H1 (cell line): ENCODE results near the gene KLK5. TPM values are rescaled to one million over a fixed set of nuclear protein-coding genes. Genes with fewer than 3 reads are reported as not detected.

Experiments
- BCL11A ChIP-seq, 2 experiments: IDR thresholded peaks; one replicate each; pipeline ENCODE4 v1.6.1; 2011; ENCODE audit warnings: low read depth in 2 of 2, low read length in 2 of 2, mild to moderate bottlenecking in 2 of 2
- RBBP5 ChIP-seq: IDR thresholded peaks from 2 replicates; pipeline ENCODE4 v1.7.1; 2012; ENCODE audit warnings: low read depth, mild to moderate bottlenecking, inconsistent platforms, low read length, moderate library complexity, borderline replicate concordance
- RXRA ChIP-seq: IDR thresholded peaks from 2 replicates; pipeline ENCODE4 v1.6.1; 2011; ENCODE audit warnings: low read depth, mild to moderate bottlenecking, low read length, moderate library complexity; ENCODE audit not compliant: insufficient read depth
- polyA plus RNA-seq, 7 experiments: library from polyadenylated mRNA; depleted of rRNA in 3 of 7; stranded (reverse) in 5 of 7; unstranded in 2 of 7; fragments of >200 nt in 5 of 7; fragments of 200-250 nt in 2 of 7; gene quantifications; 1 replicate in 5 of 7; 2 replicates in 1 of 7; 4 replicates in 1 of 7; pipeline versions ENCODE4 v1.2.1 to v1.2.3, GENCODE V29; 2011 to 2013; ENCODE audit warnings: missing spikeins in 2 of 7, mixed read lengths in 2 of 7
- total RNA-seq: library from RNA; stranded (reverse); fragmentation: NEBNext Ultra II Directional; extraction: Animal tissue kit (Norgen Biotek cat#: 25700); gene quantifications from 2 replicates; pipeline ENCODE4 v1.2.1, GENCODE V29; 2021
- TF ChIP-seq, protein P1 (sequence below): fragments of 300-600 bp; sonication (generic); IDR thresholded peaks from 2 replicates; pipeline ENCODE4 v1.7.1; 2012; ENCODE audit warnings: low read length, moderate library complexity, mild to moderate bottlenecking, inconsistent platforms; ENCODE audit not compliant: insufficient replicate concordance
- TF ChIP-seq, protein P2 (sequence below): IDR thresholded peaks from 2 replicates; pipeline ENCODE4 v1.6.1; 2012; ENCODE audit warnings: low read length, inconsistent platforms

Gene KLK5
- total and polyA plus RNA-seq, 2 of the 8 experiments (the other 6 are each of a cell fraction or from before 2014, with no cell fraction given), result 0.76 to 2.0 TPM

- TF ChIP-seq, protein P1, sequence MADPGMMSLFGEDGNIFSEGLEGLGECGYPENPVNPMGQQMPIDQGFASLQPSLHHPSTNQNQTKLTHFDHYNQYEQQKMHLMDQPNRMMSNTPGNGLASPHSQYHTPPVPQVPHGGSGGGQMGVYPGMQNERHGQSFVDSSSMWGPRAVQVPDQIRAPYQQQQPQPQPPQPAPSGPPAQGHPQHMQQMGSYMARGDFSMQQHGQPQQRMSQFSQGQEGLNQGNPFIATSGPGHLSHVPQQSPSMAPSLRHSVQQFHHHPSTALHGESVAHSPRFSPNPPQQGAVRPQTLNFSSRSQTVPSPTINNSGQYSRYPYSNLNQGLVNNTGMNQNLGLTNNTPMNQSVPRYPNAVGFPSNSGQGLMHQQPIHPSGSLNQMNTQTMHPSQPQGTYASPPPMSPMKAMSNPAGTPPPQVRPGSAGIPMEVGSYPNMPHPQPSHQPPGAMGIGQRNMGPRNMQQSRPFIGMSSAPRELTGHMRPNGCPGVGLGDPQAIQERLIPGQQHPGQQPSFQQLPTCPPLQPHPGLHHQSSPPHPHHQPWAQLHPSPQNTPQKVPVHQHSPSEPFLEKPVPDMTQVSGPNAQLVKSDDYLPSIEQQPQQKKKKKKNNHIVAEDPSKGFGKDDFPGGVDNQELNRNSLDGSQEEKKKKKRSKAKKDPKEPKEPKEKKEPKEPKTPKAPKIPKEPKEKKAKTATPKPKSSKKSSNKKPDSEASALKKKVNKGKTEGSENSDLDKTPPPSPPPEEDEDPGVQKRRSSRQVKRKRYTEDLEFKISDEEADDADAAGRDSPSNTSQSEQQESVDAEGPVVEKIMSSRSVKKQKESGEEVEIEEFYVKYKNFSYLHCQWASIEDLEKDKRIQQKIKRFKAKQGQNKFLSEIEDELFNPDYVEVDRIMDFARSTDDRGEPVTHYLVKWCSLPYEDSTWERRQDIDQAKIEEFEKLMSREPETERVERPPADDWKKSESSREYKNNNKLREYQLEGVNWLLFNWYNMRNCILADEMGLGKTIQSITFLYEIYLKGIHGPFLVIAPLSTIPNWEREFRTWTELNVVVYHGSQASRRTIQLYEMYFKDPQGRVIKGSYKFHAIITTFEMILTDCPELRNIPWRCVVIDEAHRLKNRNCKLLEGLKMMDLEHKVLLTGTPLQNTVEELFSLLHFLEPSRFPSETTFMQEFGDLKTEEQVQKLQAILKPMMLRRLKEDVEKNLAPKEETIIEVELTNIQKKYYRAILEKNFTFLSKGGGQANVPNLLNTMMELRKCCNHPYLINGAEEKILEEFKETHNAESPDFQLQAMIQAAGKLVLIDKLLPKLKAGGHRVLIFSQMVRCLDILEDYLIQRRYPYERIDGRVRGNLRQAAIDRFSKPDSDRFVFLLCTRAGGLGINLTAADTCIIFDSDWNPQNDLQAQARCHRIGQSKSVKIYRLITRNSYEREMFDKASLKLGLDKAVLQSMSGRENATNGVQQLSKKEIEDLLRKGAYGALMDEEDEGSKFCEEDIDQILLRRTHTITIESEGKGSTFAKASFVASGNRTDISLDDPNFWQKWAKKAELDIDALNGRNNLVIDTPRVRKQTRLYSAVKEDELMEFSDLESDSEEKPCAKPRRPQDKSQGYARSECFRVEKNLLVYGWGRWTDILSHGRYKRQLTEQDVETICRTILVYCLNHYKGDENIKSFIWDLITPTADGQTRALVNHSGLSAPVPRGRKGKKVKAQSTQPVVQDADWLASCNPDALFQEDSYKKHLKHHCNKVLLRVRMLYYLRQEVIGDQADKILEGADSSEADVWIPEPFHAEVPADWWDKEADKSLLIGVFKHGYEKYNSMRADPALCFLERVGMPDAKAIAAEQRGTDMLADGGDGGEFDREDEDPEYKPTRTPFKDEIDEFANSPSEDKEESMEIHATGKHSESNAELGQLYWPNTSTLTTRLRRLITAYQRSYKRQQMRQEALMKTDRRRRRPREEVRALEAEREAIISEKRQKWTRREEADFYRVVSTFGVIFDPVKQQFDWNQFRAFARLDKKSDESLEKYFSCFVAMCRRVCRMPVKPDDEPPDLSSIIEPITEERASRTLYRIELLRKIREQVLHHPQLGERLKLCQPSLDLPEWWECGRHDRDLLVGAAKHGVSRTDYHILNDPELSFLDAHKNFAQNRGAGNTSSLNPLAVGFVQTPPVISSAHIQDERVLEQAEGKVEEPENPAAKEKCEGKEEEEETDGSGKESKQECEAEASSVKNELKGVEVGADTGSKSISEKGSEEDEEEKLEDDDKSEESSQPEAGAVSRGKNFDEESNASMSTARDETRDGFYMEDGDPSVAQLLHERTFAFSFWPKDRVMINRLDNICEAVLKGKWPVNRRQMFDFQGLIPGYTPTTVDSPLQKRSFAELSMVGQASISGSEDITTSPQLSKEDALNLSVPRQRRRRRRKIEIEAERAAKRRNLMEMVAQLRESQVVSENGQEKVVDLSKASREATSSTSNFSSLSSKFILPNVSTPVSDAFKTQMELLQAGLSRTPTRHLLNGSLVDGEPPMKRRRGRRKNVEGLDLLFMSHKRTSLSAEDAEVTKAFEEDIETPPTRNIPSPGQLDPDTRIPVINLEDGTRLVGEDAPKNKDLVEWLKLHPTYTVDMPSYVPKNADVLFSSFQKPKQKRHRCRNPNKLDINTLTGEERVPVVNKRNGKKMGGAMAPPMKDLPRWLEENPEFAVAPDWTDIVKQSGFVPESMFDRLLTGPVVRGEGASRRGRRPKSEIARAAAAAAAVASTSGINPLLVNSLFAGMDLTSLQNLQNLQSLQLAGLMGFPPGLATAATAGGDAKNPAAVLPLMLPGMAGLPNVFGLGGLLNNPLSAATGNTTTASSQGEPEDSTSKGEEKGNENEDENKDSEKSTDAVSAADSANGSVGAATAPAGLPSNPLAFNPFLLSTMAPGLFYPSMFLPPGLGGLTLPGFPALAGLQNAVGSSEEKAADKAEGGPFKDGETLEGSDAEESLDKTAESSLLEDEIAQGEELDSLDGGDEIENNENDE, result no peak
- no peak for TF ChIP-seq RBBP5
- TF ChIP-seq, protein P2, sequence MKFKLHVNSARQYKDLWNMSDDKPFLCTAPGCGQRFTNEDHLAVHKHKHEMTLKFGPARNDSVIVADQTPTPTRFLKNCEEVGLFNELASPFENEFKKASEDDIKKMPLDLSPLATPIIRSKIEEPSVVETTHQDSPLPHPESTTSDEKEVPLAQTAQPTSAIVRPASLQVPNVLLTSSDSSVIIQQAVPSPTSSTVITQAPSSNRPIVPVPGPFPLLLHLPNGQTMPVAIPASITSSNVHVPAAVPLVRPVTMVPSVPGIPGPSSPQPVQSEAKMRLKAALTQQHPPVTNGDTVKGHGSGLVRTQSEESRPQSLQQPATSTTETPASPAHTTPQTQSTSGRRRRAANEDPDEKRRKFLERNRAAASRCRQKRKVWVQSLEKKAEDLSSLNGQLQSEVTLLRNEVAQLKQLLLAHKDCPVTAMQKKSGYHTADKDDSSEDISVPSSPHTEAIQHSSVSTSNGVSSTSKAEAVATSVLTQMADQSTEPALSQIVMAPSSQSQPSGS, result no peak
- no peak for TF ChIP-seq BCL11A (IDR thresholded peaks at IDR 0.05; ENCODE audit: low read depth in 2 of 2, low read length in 2 of 2)
- no peak for TF ChIP-seq RXRA
- TF ChIP-seq, all 59 proteins: peak for 0
Measured at GRCh38 chr19:50957587-50957986, 4.7 kb upstream of the KLK5 start (continued).
